Measurements from ENCODE around the gene ABR. TPM values are rescaled to one million over a fixed set of nuclear protein-coding genes. Genes with fewer than 3 reads are reported as not detected.

ABR gene
- total RNA-seq (10 to 100 TPM; 10.0 to 12.9 TPM), polyA plus RNA-seq (1 to 10 TPM; 2.7 to 3.6 TPM)

DNA sequence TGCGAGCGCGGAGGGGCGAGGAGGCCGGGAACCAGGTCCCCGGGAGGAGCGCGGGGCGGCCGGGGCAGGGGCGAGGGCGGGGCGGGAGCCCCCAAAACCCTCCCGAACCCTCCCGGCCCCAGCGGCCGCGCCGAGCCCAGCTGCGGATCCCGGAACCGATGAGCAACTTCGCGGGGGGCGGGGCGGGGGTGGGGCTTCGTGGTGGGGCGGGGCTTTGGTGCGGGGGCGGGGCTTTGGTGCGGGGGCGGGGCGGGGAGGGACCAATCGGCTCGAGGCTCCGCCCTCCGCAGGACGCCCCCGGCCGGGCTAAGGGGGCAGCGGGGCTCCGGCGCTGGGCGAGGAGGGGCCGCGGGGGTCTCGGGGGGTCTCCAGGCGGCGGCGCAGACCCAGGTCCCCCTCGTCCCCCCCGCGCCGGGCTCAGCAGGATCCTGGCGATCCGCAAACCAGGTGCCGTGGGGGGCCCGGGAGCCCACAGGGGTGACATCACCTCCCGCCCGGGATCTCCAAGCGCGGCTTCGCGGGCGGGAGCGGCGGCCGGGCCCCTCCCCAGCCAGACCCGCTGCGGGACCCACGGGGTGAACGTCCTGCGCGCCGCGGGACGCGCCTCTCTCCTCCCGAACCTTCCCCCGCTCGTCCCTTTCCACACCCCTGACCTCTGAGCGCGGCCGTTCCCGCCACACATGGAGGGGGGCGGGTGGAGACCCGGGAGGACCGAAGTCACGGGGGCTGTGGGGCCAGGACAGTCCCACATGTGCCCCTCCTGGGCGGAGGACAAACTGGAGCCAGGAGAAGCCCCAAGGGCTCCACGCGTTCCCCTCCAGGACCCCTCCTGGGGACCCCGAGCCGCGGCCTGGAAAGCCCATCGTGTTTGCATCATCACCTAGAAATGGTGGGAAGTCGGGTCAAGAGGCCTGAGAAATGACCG lies at the start of gene ABR:
TSS of gene ABR (minus strand) at position 164 of the 925 bp plus-strand sequence. CDS start 254 bp downstream, outside the sequence.
- H3K27ac ChIP-seq (ENCODE audit: low read depth in 1 of 2, low read length in 2 of 2): no peak within 1 kb of the TSS
- no peaks in the 10 kb centered on the region for H3K36me3 ChIP-seq (ENCODE audit: control insufficient read depth in 4 of 4, insufficient read depth in 3 of 4, low read depth in 1 of 4, low read length in 3 of 4)

More for the DNA sequence above, at the start of gene ABR:
- Histone ChIP-seq H3K4me1 (ENCODE audit: control insufficient read depth in 4 of 4, insufficient read depth in 4 of 4, low read length in 3 of 4) (peaks cover 0 to 13% (median 4%) of the 10 kb centered on the region in 4 donors), H3K4me3 (ENCODE audit: low read depth in 1 of 3, low read length in 3 of 3) (peak within 1 kb of the TSS in 1 of 3 donors; percentile 60), H3K9ac (ENCODE audit: low read depth in 1 of 2, low read length in 2 of 2) (no peak within 1 kb of the TSS), H3K27me3 (ENCODE audit: control insufficient read depth in 4 of 4, insufficient read depth in 4 of 4, low read length in 3 of 4) (peaks cover 0 to 7% (median 2%) of the 10 kb centered on the region in 4 donors), H3K9me3 (ENCODE audit: control insufficient read depth in 4 of 4, low read length in 3 of 4) (no peaks in the 10 kb centered on the region)
- 8% methylated on average over 97 of the region's 98 CpGs for WGBS
- TF ChIP-seq NR2F2 (IDR thresholded peaks at IDR 0.05) (no peak), YY1 (IDR thresholded peaks at IDR 0.05) (no peak), FOXA1 (IDR thresholded peaks at IDR 0.05) (no peak), TAF1 (conservative IDR thresholded peaks at IDR 0.05) (no peak), HNF4A (conservative IDR thresholded peaks at IDR 0.05) (no peak), RAD21 (IDR thresholded peaks at IDR 0.05) (no peak), HNF4G (IDR thresholded peaks at IDR 0.05) (no peak), SP1 (IDR thresholded peaks at IDR 0.05) (no peak), JUND (IDR thresholded peaks at IDR 0.05) (no peak), GABPA (IDR thresholded peaks at IDR 0.05 in 1 of 2, conservative IDR thresholded peaks at IDR 0.05 in 1 of 2) (no peak), RXRA (IDR thresholded peaks at IDR 0.05) (no peak)
- TF ChIP-seq, protein P1, sequence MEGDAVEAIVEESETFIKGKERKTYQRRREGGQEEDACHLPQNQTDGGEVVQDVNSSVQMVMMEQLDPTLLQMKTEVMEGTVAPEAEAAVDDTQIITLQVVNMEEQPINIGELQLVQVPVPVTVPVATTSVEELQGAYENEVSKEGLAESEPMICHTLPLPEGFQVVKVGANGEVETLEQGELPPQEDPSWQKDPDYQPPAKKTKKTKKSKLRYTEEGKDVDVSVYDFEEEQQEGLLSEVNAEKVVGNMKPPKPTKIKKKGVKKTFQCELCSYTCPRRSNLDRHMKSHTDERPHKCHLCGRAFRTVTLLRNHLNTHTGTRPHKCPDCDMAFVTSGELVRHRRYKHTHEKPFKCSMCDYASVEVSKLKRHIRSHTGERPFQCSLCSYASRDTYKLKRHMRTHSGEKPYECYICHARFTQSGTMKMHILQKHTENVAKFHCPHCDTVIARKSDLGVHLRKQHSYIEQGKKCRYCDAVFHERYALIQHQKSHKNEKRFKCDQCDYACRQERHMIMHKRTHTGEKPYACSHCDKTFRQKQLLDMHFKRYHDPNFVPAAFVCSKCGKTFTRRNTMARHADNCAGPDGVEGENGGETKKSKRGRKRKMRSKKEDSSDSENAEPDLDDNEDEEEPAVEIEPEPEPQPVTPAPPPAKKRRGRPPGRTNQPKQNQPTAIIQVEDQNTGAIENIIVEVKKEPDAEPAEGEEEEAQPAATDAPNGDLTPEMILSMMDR (IDR thresholded peaks at IDR 0.05; ENCODE audit: low read depth, low read length, missing input control): no peak
- TF ChIP-seq, protein P2, sequence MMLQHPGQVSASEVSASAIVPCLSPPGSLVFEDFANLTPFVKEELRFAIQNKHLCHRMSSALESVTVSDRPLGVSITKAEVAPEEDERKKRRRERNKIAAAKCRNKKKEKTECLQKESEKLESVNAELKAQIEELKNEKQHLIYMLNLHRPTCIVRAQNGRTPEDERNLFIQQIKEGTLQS (IDR thresholded peaks at IDR 0.05): no peak
- TF ChIP-seq, protein P3, sequence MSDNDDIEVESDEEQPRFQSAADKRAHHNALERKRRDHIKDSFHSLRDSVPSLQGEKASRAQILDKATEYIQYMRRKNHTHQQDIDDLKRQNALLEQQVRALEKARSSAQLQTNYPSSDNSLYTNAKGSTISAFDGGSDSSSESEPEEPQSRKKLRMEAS (IDR thresholded peaks at IDR 0.05): no peak
- TF ChIP-seq, protein P4, sequence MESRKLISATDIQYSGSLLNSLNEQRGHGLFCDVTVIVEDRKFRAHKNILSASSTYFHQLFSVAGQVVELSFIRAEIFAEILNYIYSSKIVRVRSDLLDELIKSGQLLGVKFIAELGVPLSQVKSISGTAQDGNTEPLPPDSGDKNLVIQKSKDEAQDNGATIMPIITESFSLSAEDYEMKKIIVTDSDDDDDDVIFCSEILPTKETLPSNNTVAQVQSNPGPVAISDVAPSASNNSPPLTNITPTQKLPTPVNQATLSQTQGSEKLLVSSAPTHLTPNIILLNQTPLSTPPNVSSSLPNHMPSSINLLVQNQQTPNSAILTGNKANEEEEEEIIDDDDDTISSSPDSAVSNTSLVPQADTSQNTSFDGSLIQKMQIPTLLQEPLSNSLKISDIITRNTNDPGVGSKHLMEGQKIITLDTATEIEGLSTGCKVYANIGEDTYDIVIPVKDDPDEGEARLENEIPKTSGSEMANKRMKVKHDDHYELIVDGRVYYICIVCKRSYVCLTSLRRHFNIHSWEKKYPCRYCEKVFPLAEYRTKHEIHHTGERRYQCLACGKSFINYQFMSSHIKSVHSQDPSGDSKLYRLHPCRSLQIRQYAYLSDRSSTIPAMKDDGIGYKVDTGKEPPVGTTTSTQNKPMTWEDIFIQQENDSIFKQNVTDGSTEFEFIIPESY (IDR thresholded peaks at IDR 0.05): no peak
- TF ChIP-seq, protein P5, sequence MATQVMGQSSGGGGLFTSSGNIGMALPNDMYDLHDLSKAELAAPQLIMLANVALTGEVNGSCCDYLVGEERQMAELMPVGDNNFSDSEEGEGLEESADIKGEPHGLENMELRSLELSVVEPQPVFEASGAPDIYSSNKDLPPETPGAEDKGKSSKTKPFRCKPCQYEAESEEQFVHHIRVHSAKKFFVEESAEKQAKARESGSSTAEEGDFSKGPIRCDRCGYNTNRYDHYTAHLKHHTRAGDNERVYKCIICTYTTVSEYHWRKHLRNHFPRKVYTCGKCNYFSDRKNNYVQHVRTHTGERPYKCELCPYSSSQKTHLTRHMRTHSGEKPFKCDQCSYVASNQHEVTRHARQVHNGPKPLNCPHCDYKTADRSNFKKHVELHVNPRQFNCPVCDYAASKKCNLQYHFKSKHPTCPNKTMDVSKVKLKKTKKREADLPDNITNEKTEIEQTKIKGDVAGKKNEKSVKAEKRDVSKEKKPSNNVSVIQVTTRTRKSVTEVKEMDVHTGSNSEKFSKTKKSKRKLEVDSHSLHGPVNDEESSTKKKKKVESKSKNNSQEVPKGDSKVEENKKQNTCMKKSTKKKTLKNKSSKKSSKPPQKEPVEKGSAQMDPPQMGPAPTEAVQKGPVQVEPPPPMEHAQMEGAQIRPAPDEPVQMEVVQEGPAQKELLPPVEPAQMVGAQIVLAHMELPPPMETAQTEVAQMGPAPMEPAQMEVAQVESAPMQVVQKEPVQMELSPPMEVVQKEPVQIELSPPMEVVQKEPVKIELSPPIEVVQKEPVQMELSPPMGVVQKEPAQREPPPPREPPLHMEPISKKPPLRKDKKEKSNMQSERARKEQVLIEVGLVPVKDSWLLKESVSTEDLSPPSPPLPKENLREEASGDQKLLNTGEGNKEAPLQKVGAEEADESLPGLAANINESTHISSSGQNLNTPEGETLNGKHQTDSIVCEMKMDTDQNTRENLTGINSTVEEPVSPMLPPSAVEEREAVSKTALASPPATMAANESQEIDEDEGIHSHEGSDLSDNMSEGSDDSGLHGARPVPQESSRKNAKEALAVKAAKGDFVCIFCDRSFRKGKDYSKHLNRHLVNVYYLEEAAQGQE (IDR thresholded peaks at IDR 0.05): no peak
- no peak for DNase-seq (ENCODE audit: low spot score)

Measured in liver (tissue), 9 donors.